PFSK-1 (cell line): ENCODE data around the gene MSANTD1.

Source experiments
- FOXP2 ChIP-seq: optimal IDR thresholded peaks from 2 replicates; pipeline ENCODE3; 2011; ENCODE audit warnings: borderline replicate concordance, control low read depth, inconsistent platforms; ENCODE audit not compliant: insufficient read depth; ENCODE audit errors: extremely low read length, extremely low read depth
- POLR2AphosphoS5 ChIP-seq: IDR thresholded peaks from 2 replicates; pipeline ENCODE4 v1.6.1; 2012; ENCODE audit warnings: low read depth, mild to moderate bottlenecking, control low read depth, low read length, moderate library complexity
- REST ChIP-seq, 2 experiments: IDR thresholded peaks; 2 replicates each; pipeline versions ENCODE4 v1.6.1 to v1.8.0; 2011 to 2012; ENCODE audit warnings: low read depth in 2 of 2, low read length in 2 of 2, control low read depth in 1 of 2, inconsistent platforms in 1 of 2, mild to moderate bottlenecking in 1 of 2, moderate library complexity in 1 of 2; ENCODE audit not compliant: insufficient read depth in 1 of 2
- SIN3A ChIP-seq: IDR thresholded peaks from 2 replicates; pipeline ENCODE4 v1.6.1; 2012; ENCODE audit warnings: mild to moderate bottlenecking, low read length, moderate library complexity, borderline replicate concordance; ENCODE audit not compliant: insufficient read depth
- TAF1 ChIP-seq: IDR thresholded peaks from 2 replicates; pipeline ENCODE4 v1.6.1; 2012; ENCODE audit warnings: low read length, control low read depth, borderline replicate concordance; ENCODE audit not compliant: insufficient read depth

- TF ChIP-seq TAF1 = no peak
- TF ChIP-seq POLR2AphosphoS5 = no peak
- TF ChIP-seq REST (IDR thresholded peaks at IDR 0.05; ENCODE audit: insufficient read depth in 1 of 2, low read depth in 2 of 2, low read length in 2 of 2) = no peak
- no peak for TF ChIP-seq SIN3A
- no peak for TF ChIP-seq FOXP2
Measured at GRCh38 chr4:3207531-3208037, 41.4 kb upstream of the MSANTD1 start.
